Measurements from ENCODE around the gene EVPL. TPM values are rescaled to one million over a fixed set of nuclear protein-coding genes. Genes with fewer than 3 reads are reported as not detected.

Gene EVPL
- total RNA-seq, 1 experiment from 2014 or later: 36.4 TPM

- intact Hi-C loops (cut with micrococcal nuclease; ENCODE audit: unreplicated experiment): loop anchor here (5.0 kb wide), 1 partner anchor 95 kb away; no protein-coding TSS in a partner anchor
- POLR2A ChIA-PET: interaction anchor here (0.5 to 1.1 kb wide), 2 partner anchors 11 to 24 kb away, joined by 4 to 5 read pairs; partner anchors contain the start of genes ACOX1 and TEN1
Measured at GRCh38 chr17:76002100-76002499, 25.0 kb downstream of the EVPL start.

DNA sequence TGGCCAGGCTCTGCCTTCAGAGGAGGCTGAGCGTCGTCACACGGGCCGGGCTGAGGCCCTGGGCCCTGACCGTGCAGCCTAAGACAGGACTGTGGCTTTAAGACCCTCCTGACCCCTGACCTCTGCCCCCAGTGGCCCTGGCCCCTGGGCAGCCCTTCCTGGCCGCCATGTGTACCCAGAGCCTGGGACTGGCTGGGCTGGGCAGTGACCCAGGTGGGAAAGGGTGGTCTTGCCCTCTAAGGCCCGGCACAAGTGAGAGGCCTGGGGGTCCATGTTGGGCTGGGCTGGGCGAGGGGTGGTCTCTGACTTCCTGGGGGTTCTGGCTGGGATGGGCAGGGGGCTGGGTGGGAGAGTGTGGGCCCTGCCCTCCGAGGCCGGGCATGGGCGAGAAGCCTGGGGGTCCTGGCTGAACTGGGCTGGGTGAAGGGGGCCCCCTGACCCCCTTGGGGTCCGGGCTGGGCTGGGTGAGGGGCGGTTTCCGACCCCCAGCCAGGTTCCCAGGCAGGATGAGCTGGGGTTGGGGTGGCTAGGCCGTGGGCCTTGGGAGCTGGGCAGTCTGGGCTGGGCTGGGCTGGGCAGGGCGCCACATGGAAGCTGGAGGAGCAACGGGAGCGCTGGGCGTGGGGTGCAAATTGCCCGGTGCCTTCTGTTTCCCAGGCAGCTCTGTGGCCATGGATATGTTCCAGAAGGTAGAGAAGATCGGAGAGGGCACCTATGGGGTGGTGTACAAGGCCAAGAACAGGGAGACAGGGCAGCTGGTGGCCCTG lies 26.2 kb downstream of the EVPL start, which contains the start of gene CDK3:
CDK3 (plus strand) TSS at position 101 of the 767 bp plus-strand sequence; CDS start at position 672, 571 bp downstream.
- TF ChIP-seq SIN3A (IDR thresholded peaks at IDR 0.05; ENCODE audit: borderline replicate concordance, insufficient read depth, low read depth, low read length): no peak
- CTCF ChIA-PET: interaction anchor here (0.7 to 1.6 kb wide), 4 partner anchors 9 to 96 kb away, joined by 3 to 10 read pairs (median 6); partner anchors contain the start of gene MRPL38
- Histone ChIP-seq H3K27ac (ENCODE audit: low read length) (no peak within 1 kb of the TSS), H3K4me1 (ENCODE audit: control insufficient read depth, insufficient read depth, low read length) (peaks cover 18% of the 10 kb centered on the region), H3K4me3 (ENCODE audit: low read depth in 2 of 2, low read length in 2 of 2) (no peak within 1 kb of the TSS), H3K36me3 (ENCODE audit: control insufficient read depth, insufficient read depth, low read length) (no peaks in the 10 kb centered on the region), H3K9me3 (ENCODE audit: control insufficient read depth, insufficient read depth, low read depth, low read length) (no peaks in the 10 kb centered on the region), H3K27me3 (ENCODE audit: control insufficient read depth, insufficient read depth, low read length) (no peaks in the 10 kb centered on the region)
- BruUV-seq (replicated peaks): no TSS peak
- DNase-seq (ENCODE audit: low read depth, low spot score) (no peak), ATAC-seq (no peak; the same call in 1 of the 2 replicates)
- in situ Hi-C loops (cut with HindIII; ENCODE audit: low pct_unique_long_range_greater_than_20kb, low sequenced_read_pairs) (no loop called here), intact Hi-C loops (cut with micrococcal nuclease; ENCODE audit: unreplicated experiment) (loop anchor here (5.0 kb wide), 1 partner anchor 94 kb away; no protein-coding TSS in a partner anchor)
- POLR2A ChIA-PET: no interaction called here

More at GRCh38 chr17:76002100-76002499, 25.0 kb downstream of the EVPL start:
- Histone ChIP-seq H3K4me1 (ENCODE audit: control insufficient read depth, insufficient read depth, low read length) (peaks cover 16% of the 10 kb centered on the region), H3K27ac (ENCODE audit: low read length) (no peak overlapping the region), H3K27me3 (ENCODE audit: control insufficient read depth, insufficient read depth, low read length) (no peaks in the 10 kb centered on the region), H3K9me3 (ENCODE audit: control insufficient read depth, insufficient read depth, low read depth, low read length) (no peaks in the 10 kb centered on the region), H3K4me3 (ENCODE audit: low read depth in 2 of 2, low read length in 2 of 2) (no peak overlapping the region), H3K36me3 (ENCODE audit: control insufficient read depth, insufficient read depth, low read length) (no peaks in the 10 kb centered on the region)
- in situ Hi-C loops (cut with HindIII; ENCODE audit: low pct_unique_long_range_greater_than_20kb, low sequenced_read_pairs): no loop called here
- no peak for DNase-seq (ENCODE audit: low read depth, low spot score)
- no TSS peak for BruUV-seq (replicated peaks)
- CTCF ChIA-PET: interaction anchor here (0.6 kb wide), 1 partner anchor 97 kb away, joined by 3 read pairs; the partner anchor contains the start of gene MRPL38
- TF ChIP-seq SIN3A (IDR thresholded peaks at IDR 0.05; ENCODE audit: borderline replicate concordance, insufficient read depth, low read depth, low read length) (no peak), POLR2AphosphoS5 (IDR thresholded peaks at IDR 0.05; ENCODE audit: low read depth, low read length) (no peak), TCF7L2 (IDR thresholded peaks at IDR 0.05; ENCODE audit: low read depth, low read length) (no peak)
- TF ChIP-seq, protein P1, sequence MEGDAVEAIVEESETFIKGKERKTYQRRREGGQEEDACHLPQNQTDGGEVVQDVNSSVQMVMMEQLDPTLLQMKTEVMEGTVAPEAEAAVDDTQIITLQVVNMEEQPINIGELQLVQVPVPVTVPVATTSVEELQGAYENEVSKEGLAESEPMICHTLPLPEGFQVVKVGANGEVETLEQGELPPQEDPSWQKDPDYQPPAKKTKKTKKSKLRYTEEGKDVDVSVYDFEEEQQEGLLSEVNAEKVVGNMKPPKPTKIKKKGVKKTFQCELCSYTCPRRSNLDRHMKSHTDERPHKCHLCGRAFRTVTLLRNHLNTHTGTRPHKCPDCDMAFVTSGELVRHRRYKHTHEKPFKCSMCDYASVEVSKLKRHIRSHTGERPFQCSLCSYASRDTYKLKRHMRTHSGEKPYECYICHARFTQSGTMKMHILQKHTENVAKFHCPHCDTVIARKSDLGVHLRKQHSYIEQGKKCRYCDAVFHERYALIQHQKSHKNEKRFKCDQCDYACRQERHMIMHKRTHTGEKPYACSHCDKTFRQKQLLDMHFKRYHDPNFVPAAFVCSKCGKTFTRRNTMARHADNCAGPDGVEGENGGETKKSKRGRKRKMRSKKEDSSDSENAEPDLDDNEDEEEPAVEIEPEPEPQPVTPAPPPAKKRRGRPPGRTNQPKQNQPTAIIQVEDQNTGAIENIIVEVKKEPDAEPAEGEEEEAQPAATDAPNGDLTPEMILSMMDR (IDR thresholded peaks at IDR 0.05): no peak
- TF ChIP-seq, protein P2, sequence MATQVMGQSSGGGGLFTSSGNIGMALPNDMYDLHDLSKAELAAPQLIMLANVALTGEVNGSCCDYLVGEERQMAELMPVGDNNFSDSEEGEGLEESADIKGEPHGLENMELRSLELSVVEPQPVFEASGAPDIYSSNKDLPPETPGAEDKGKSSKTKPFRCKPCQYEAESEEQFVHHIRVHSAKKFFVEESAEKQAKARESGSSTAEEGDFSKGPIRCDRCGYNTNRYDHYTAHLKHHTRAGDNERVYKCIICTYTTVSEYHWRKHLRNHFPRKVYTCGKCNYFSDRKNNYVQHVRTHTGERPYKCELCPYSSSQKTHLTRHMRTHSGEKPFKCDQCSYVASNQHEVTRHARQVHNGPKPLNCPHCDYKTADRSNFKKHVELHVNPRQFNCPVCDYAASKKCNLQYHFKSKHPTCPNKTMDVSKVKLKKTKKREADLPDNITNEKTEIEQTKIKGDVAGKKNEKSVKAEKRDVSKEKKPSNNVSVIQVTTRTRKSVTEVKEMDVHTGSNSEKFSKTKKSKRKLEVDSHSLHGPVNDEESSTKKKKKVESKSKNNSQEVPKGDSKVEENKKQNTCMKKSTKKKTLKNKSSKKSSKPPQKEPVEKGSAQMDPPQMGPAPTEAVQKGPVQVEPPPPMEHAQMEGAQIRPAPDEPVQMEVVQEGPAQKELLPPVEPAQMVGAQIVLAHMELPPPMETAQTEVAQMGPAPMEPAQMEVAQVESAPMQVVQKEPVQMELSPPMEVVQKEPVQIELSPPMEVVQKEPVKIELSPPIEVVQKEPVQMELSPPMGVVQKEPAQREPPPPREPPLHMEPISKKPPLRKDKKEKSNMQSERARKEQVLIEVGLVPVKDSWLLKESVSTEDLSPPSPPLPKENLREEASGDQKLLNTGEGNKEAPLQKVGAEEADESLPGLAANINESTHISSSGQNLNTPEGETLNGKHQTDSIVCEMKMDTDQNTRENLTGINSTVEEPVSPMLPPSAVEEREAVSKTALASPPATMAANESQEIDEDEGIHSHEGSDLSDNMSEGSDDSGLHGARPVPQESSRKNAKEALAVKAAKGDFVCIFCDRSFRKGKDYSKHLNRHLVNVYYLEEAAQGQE (IDR thresholded peaks at IDR 0.05; ENCODE audit: insufficient read depth in 1 of 2, low read depth in 2 of 2, low read length in 1 of 2): no peak
- ATAC-seq: no peak
